ENCODE data around the gene RLIM. TPM values are rescaled to one million over a fixed set of nuclear protein-coding genes. Genes with fewer than 3 reads are reported as not detected.
A peak's percentile ranks its signal among the peaks of the same experiment; 100 is the strongest.

RLIM gene
- total and polyA plus RNA-seq, 2 of the 13 experiments (the other 11 are each of a cell fraction or from before 2014, with no cell fraction given) = 7.7 to 24.5 TPM

DNA sequence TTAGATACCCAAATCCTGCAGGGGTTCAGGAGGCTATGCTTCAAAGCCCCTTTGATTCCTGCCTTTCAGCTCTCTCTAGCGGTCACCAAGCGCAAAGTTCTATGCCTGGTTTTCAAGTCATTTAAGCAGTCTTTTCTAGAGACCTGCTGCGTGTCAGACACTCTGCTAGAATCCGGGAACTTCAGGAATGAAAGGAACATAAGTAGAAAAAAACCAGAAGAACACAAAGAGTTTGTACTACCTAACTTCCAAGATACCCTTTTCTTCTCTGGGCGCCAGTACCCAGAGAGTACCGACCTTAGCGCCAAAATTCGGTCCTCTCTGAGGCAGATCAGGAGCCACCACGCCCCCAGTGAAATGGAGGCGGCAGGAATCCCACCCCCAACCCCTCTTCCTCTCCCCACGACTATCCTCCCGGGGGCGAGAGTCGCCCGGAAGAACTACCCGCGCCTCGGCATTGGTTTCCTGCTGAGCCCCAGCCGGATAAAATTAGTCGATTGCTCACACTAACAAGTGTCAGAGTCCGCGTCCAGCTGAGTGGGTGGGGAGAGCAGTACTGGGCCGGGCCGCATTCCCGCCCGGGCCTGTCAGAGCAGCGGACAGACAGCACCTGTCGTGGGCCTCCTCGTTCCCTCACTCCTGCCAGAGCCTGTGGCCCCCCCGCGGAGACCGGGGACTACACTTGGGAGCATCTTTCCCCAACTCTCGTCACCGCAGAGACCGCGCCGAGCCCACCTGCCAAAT, 78.8 kb downstream of the RLIM start:
- FAIRE-seq (peak; percentile 23), DNase-seq (ENCODE audit: low spot score) (peak; percentile 16), ATAC-seq (peak; percentile 95)
- Histone ChIP-seq H3K4me1 (ENCODE audit: insufficient read depth, low read length) (no peaks in the 10 kb centered on the region), H3K9ac (ENCODE audit: insufficient read depth, low read depth, low read length) (no peak overlapping the region), H3K9me3 (ENCODE audit: low read length) (no peaks in the 10 kb centered on the region), H2AFZ (ENCODE audit: low read length) (no peak overlapping the region), H3K4me3 (replicated peaks in 1 of 3; ENCODE audit: insufficient read depth in 1 of 3, low read depth in 2 of 3, low read length in 3 of 3) (peak overlapping the region; percentile 37 to 55 (median 42); a peak in 5 of 6 replicates), H3K36me3 (replicated peaks in 1 of 2; ENCODE audit: control insufficient read depth in 1 of 2, insufficient read depth in 2 of 2, low read length in 2 of 2) (no peaks in the 10 kb centered on the region), H3K27ac (ENCODE audit: extremely low read length, insufficient read depth, low read length) (no peak overlapping the region), H3K27me3 (ENCODE audit: control insufficient read depth in 1 of 2, insufficient read depth in 2 of 2, low read length in 2 of 2) (no peaks in the 10 kb centered on the region), H3K4me2 (ENCODE audit: low read depth, low read length) (peak overlapping the region; percentile 73), H3K79me2 (ENCODE audit: insufficient read depth, low read length) (no peaks in the 10 kb centered on the region), H4K20me1 (ENCODE audit: insufficient read depth, low read length) (no peaks in the 10 kb centered on the region)
- no TSS peak for BruUV-seq (replicated peaks)
- CTCF ChIA-PET (ENCODE audit: low intra/inter-chr PET ratio, low total read pairs) = no interaction called here
- in situ Hi-C loops (cut with HindIII; ENCODE audit: extremely low pct_ligation_motif_present, low pct_unique_long_range_greater_than_20kb) (no loop called here), intact Hi-C loops (cut with micrococcal nuclease; ENCODE audit: unreplicated experiment) (no loop called here)
- WGBS (ENCODE audit: low lambda C conversion rate) = 3% methylated on average over 19 of the region's 37 CpGs
- POLR2A ChIA-PET = no interaction called here
- TF ChIP-seq HDAC2 (CRISPR knock-in tag; IDR thresholded peaks at IDR 0.05) (no peak), HOXA9 (CRISPR knock-in tag; IDR thresholded peaks at IDR 0.05; ENCODE audit: borderline replicate concordance) (no peak), MYNN (CRISPR knock-in tag; IDR thresholded peaks at IDR 0.05; ENCODE audit: low read depth) (no peak), ZNF772 (CRISPR knock-in tag; IDR thresholded peaks at IDR 0.05) (no peak), RORA (CRISPR knock-in tag; IDR thresholded peaks at IDR 0.05) (no peak), GABPB1 (CRISPR knock-in tag; IDR thresholded peaks at IDR 0.05) (peak; percentile 22; the same call in 1 of the 2 replicates), CCAR2 (optimal IDR thresholded peaks at IDR 0.05; ENCODE audit: low read depth, low read length) (no peak), MED13 (CRISPR knock-in tag; IDR thresholded peaks at IDR 0.05) (no peak), HNRNPLL (IDR thresholded peaks at IDR 0.05; ENCODE audit: low read depth, low read length, poor library complexity, severe bottlenecking) (peak; percentile 18), ZNF564 (CRISPR knock-in tag; IDR thresholded peaks at IDR 0.05) (no peak), ZNF510 (CRISPR knock-in tag; IDR thresholded peaks at IDR 0.05; ENCODE audit: low read depth) (no peak), ZFX (CRISPR knock-in tag; IDR thresholded peaks at IDR 0.05; ENCODE audit: low read depth) (peak; percentile 19; the same call in 1 of the 2 replicates), ZFY (CRISPR knock-in tag; IDR thresholded peaks at IDR 0.05) (no peak), AGO1 (IDR thresholded peaks at IDR 0.05; ENCODE audit: low read depth, low read length, poor library complexity, severe bottlenecking) (no peak), ZNF367 (CRISPR knock-in tag; IDR thresholded peaks at IDR 0.05; ENCODE audit: borderline replicate concordance) (no peak), ZNF24 (IDR thresholded peaks at IDR 0.05) (no peak), ZBTB1 (CRISPR knock-in tag; IDR thresholded peaks at IDR 0.05; ENCODE audit: borderline replicate concordance) (no peak)
- TF ChIP-seq, protein P1, sequence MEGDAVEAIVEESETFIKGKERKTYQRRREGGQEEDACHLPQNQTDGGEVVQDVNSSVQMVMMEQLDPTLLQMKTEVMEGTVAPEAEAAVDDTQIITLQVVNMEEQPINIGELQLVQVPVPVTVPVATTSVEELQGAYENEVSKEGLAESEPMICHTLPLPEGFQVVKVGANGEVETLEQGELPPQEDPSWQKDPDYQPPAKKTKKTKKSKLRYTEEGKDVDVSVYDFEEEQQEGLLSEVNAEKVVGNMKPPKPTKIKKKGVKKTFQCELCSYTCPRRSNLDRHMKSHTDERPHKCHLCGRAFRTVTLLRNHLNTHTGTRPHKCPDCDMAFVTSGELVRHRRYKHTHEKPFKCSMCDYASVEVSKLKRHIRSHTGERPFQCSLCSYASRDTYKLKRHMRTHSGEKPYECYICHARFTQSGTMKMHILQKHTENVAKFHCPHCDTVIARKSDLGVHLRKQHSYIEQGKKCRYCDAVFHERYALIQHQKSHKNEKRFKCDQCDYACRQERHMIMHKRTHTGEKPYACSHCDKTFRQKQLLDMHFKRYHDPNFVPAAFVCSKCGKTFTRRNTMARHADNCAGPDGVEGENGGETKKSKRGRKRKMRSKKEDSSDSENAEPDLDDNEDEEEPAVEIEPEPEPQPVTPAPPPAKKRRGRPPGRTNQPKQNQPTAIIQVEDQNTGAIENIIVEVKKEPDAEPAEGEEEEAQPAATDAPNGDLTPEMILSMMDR (CRISPR knock-in tag; IDR thresholded peaks at IDR 0.05) = peak; percentile 43
- TF ChIP-seq, protein P2, sequence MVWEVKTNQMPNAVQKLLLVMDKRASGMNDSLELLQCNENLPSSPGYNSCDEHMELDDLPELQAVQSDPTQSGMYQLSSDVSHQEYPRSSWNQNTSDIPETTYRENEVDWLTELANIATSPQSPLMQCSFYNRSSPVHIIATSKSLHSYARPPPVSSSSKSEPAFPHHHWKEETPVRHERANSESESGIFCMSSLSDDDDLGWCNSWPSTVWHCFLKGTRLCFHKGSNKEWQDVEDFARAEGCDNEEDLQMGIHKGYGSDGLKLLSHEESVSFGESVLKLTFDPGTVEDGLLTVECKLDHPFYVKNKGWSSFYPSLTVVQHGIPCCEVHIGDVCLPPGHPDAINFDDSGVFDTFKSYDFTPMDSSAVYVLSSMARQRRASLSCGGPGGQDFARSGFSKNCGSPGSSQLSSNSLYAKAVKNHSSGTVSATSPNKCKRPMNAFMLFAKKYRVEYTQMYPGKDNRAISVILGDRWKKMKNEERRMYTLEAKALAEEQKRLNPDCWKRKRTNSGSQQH (CRISPR knock-in tag; IDR thresholded peaks at IDR 0.05; ENCODE audit: low read depth) = no peak
- TF ChIP-seq, protein P3, sequence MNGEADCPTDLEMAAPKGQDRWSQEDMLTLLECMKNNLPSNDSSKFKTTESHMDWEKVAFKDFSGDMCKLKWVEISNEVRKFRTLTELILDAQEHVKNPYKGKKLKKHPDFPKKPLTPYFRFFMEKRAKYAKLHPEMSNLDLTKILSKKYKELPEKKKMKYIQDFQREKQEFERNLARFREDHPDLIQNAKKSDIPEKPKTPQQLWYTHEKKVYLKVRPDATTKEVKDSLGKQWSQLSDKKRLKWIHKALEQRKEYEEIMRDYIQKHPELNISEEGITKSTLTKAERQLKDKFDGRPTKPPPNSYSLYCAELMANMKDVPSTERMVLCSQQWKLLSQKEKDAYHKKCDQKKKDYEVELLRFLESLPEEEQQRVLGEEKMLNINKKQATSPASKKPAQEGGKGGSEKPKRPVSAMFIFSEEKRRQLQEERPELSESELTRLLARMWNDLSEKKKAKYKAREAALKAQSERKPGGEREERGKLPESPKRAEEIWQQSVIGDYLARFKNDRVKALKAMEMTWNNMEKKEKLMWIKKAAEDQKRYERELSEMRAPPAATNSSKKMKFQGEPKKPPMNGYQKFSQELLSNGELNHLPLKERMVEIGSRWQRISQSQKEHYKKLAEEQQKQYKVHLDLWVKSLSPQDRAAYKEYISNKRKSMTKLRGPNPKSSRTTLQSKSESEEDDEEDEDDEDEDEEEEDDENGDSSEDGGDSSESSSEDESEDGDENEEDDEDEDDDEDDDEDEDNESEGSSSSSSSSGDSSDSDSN (CRISPR knock-in tag; IDR thresholded peaks at IDR 0.05) = peak; percentile 21; the same call in 1 of the 2 replicates

Measured in HepG2 (cell line).